GM19468 (cell line): Measurements from ENCODE around the gene CMTM1.
A peak's percentile ranks its signal among the peaks of the same experiment; 100 is the strongest.
"Not testable (repeated sequence)": the region's sequence is repeated elsewhere in the genome, so short reads cannot be mapped to it uniquely, and the experiment has no call there.

Experiments
- ATAC-seq: cut with Tn5 transposase; IDR thresholded peaks from one replicate; pipeline ENCODE4 v1.9.1; 2021; ENCODE audit warnings: mild to moderate bottlenecking, moderate library complexity, moderate number of reproducible peaks; ENCODE audit not compliant: unreplicated experiment; ENCODE audit errors: extremely low read depth

Gene CMTM1

GRCh38 chr16:66587881-66588600 lies 21.8 kb downstream of the CMTM1 start:
- no peak for ATAC-seq

GRCh38 chr16:66588981-66589713 lies 22.9 kb downstream of the CMTM1 start:
- ATAC-seq = no peak

GRCh38 chr16:66590322-66590721 lies 24.1 kb downstream of the CMTM1 start:
- ATAC-seq = no peak

GRCh38 chr16:66591018-66591417 lies 24.8 kb downstream of the CMTM1 start:
- no peak for ATAC-seq

GRCh38 chr16:66592241-66592640 lies 26.0 kb downstream of the CMTM1 start:
- ATAC-seq = no peak

GRCh38 chr16:66592814-66593213 lies 26.6 kb downstream of the CMTM1 start:
- ATAC-seq = no peak

GRCh38 chr16:66594739-66595138 lies 28.5 kb downstream of the CMTM1 start:
- ATAC-seq = no peak

GRCh38 chr16:66596559-66596958 lies 30.3 kb downstream of the CMTM1 start:
- not testable (repeated sequence) for ATAC-seq

- no peak for ATAC-seq
These were observed 31.0 kb downstream of the CMTM1 start for GRCh38 chr16:66596986-66597848.

- no peak for ATAC-seq
These were observed 31.9 kb downstream of the CMTM1 start for GRCh38 chr16:66598111-66598510.

- no peak for ATAC-seq
These were observed 33.5 kb downstream of the CMTM1 start for GRCh38 chr16:66599726-66600125.

- ATAC-seq = no peak
These were observed 34.2 kb downstream of the CMTM1 start for GRCh38 chr16:66600477-66600876.

GRCh38 chr16:66601471-66601870 lies 35.2 kb downstream of the CMTM1 start:
- ATAC-seq = no peak

- ATAC-seq = no peak
These were observed 37.5 kb downstream of the CMTM1 start for GRCh38 chr16:66603537-66604375.

GRCh38 chr16:66604376-66605176 lies 38.3 kb downstream of the CMTM1 start, which contains the start of gene CMTM3:
CMTM3 (plus strand) TSS chr16:66604704; CDS start chr16:66604806, 102 bp downstream.
- ATAC-seq = peak; percentile 51

- ATAC-seq = no peak
These were observed 39.1 kb downstream of the CMTM1 start for GRCh38 chr16:66605177-66605978.

- no peak for ATAC-seq
These were observed 39.9 kb downstream of the CMTM1 start for GRCh38 chr16:66605979-66606751.
